Body of pancreas (tissue), 4 donors: ENCODE data around the gene MYL7.

Experiments used
- CTCF ChIP-seq, 7 experiments: fragments of 450-650 bp in 4 of 7; fragments of 200-600 bp in 3 of 7; sonication (generic) in 3 of 7; IDR thresholded peaks; one replicate each; pipeline ENCODE4 v1.5.1; 2016 to 2019; ENCODE audit warnings: antibody characterized with exemption in 7 of 7
- POLR2A ChIP-seq, 3 donors: fragments of 450-650 bp; IDR thresholded peaks; one replicate each; pipeline ENCODE4 v1.6.1; 2016; ENCODE audit warnings: antibody characterized with exemption in 3 of 3, mild to moderate bottlenecking in 2 of 3

- TF ChIP-seq CTCF (IDR thresholded peaks at IDR 0.05) (no peak), POLR2A (IDR thresholded peaks at IDR 0.05) (no peak)
These were observed 38.1 kb downstream of the MYL7 start for GRCh38 chr7:44102846-44103565.
